ENCODE measurements around the gene FIGLA.

DNA sequence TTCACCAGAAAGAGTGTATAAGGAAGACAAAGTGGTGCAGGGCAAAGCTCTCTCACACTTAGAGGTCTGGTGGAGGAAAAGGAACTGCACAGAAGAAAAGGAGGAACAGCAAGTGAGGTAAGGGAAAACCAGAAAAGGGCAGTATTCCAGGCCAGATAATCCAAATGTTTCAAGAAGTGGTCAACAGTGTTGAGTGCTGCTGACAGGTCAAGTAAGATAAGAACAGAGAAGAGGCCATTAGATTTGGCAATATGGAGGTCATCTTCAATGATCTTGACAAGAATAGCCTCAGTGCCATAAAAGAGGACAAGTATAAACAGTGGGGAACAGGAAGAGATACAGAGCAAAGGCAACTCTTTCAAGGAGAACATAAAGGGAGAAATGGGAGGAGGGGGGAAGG lies 37.4 kb downstream of the FIGLA start:
- no peak for TF ChIP-seq POLR2AphosphoS5 (IDR thresholded peaks at IDR 0.05)
- TF ChIP-seq, protein P1, sequence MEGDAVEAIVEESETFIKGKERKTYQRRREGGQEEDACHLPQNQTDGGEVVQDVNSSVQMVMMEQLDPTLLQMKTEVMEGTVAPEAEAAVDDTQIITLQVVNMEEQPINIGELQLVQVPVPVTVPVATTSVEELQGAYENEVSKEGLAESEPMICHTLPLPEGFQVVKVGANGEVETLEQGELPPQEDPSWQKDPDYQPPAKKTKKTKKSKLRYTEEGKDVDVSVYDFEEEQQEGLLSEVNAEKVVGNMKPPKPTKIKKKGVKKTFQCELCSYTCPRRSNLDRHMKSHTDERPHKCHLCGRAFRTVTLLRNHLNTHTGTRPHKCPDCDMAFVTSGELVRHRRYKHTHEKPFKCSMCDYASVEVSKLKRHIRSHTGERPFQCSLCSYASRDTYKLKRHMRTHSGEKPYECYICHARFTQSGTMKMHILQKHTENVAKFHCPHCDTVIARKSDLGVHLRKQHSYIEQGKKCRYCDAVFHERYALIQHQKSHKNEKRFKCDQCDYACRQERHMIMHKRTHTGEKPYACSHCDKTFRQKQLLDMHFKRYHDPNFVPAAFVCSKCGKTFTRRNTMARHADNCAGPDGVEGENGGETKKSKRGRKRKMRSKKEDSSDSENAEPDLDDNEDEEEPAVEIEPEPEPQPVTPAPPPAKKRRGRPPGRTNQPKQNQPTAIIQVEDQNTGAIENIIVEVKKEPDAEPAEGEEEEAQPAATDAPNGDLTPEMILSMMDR (IDR thresholded peaks at IDR 0.05): no peak
- TF ChIP-seq POLR2A (IDR thresholded peaks at IDR 0.05): no peak
- TF ChIP-seq EP300 (IDR thresholded peaks at IDR 0.05): no peak
